Activated CD8-positive, alpha-beta memory T cell treated with anti-CD3 and anti-CD28 coated beads, Interleukin-2, amount 50 U/mL, for 1 hour (primary cell): ENCODE results near the gene SLC66A2.

ENCODE experiments used
- DNase-seq: peaks from one replicate; pipeline ENCODE4 v3.0.0-alpha.2; 2020; ENCODE audit errors: extremely low read depth

SLC66A2 gene

DNA sequence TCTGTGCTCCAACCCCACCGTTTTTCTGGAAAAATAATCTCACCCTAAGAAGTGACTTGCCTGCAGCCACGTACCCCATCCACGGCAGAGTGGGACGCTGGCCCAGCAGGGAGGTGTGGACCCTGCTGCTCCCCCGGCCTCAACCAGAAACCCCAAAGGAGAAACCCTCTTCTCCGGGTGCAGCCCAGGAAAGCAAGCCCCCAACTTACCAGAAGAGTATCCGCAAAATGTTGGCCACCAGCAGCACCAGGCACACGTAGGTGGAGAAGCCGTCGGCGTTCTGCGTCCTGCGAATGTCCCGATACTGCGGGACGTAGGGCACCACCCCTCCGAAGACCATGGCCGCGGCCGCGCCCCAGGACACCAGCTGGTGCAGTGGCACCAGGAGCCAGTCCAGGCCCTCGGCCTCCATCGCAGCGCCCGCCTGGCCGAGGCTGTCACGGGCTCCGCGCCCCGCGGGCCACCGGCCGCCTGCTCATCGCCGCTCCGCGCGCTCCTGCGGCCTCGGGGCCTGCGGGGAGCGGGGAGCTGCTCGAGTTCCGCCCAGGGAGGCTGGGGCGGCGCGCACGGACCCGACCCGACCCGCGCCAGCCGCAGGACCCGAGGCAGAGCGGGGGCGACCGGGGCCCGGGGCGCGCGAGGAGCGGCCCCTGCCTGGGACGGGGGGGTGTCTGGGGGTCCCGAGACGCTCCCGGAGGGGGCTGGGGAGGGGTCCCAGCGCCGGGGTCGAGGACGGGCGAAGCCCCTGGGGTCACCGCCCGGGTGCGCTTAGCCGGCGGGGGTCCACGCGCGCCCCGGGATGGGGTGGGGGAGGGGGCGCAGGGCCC, 725 bp downstream of the SLC66A2 start:
- no peak for DNase-seq

DNA sequence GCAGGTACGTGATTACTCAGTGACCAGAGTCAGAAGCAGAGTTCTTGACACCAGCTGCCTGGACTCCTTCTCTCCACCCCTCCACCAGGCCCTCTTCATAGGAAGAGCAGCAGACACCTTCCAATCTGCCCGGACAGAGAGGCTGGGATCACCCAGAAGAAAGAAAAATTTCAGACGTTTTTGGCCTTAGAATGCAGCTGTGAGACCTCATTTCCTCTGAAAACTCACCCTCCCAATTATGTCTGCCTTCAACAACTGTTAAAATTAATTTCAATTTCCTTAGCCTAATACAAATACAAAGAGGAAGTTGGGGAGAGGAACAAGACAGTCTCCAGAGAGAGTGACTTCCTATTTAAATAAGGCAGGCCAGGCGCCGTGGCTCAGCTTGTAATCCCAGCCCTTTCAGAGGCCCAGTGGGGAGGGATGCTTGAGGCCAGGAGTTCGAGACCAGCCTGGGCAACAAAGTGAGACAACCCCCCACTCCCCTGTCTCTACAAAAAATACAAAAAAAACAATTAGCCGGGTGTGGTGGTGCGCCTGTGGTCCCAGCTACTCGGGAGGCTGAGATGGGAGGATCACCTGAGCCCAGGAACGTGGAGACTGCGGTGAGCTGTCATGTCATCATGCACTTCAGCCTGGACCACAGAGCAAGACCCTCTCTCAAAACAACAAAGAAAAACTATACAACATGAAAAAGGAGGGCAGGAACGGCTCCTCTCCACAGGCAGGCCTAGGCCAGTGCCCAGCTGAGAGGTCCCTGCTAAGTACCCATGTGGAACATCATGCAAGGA, 1.6 kb downstream of the SLC66A2 start:
- DNase-seq = no peak

DNA sequence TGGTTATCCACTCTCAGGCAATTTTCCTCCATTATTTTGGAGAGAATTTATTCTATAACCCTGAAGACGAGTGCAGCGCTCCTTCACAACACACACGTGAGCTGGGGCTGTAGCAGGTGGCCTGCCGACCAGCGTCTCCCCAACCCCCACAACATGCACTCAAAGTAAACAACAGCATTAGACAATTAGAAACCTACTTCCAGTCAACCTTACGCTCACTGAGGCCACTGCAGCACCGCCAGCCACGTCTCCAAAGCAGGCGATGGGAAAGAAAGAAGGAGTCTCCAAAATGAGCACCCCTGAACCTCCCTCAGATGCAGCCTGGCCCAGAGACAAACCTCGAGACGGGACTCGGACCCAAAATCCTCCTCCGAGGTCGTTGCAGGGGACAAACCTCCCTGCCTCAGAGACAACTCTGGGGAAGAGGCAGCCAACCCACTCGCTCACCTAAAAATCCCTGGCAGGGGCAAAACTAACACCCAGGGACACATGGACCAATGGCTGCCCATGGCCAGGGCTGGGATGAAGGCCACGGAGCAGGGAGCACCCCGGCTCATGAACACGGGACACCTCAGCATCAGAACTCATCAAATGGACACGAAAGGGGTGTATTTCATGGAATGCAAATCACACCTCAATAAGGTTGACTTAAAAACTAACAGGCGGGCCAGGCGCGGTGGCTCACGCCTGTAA, 2.6 kb downstream of the SLC66A2 start:
- no peak for DNase-seq

DNA sequence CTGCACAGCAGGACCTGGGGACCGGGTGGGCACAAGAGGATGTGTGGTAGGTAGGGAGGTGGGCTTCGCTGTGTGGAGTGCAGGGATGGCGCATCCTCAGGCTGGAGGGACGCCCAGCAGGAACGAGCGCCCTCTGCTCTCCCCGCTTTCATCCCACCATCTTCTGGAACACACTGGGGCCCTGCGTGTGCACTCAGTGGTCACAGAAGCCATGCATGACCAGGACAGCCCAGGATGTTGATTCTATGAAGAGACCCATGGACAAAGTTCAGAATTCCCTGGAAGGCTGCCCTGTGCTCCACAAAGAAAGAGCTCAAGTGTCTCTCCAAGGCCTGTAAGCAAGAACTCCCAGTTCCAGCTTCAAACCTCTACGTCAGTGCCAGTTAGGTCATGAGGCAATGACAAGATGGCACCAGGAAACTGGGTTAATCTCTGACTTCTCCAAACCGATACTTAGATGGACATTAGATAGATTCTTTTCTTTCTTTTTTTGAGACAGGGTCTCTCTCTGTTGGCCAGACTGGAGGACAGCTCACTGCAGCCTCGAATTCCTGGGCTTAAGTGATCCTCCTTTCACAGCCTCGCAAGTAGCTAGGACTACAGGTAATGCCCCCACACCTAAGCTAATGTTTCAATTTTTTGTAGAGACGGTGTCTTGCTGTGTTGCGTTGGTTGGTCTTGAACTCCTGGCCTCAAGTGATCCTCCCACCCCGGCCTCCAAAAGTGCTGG, 3.4 kb downstream of the SLC66A2 start:
- DNase-seq = no peak

DNA sequence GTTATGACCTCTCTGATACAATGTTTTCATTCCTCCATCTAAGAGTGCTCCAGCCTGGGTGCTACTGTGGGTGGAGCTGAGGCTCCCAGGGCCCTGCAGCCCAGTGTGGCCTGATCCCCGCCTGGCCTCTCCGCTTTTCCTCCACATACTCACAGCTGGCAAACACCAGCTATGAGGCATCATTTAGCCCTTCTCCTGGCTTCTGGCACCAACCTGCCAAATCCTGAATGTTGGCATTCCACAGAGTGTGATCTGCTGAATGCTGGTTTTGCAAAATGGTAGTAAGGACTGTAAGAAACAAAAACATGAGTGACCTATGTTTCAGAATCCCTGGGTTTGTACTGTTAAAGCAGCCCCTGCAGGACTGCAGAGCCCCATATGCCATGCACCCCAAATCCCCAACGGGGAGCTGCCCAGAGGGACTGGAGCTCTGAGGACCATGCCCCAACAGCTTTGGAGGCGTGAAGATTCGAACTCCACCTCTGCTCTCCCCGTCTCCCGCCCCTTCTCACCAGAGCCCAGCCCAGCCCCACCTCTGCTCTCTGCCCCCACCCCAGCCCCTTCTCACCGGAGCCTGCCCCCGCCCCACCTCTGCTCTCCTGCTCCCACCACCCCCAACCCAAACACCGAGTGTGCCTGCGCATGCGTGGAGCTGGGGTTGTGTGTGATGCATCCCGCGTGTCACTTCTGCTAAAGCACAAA, 4.2 kb downstream of the SLC66A2 start:
- DNase-seq = no peak

DNA sequence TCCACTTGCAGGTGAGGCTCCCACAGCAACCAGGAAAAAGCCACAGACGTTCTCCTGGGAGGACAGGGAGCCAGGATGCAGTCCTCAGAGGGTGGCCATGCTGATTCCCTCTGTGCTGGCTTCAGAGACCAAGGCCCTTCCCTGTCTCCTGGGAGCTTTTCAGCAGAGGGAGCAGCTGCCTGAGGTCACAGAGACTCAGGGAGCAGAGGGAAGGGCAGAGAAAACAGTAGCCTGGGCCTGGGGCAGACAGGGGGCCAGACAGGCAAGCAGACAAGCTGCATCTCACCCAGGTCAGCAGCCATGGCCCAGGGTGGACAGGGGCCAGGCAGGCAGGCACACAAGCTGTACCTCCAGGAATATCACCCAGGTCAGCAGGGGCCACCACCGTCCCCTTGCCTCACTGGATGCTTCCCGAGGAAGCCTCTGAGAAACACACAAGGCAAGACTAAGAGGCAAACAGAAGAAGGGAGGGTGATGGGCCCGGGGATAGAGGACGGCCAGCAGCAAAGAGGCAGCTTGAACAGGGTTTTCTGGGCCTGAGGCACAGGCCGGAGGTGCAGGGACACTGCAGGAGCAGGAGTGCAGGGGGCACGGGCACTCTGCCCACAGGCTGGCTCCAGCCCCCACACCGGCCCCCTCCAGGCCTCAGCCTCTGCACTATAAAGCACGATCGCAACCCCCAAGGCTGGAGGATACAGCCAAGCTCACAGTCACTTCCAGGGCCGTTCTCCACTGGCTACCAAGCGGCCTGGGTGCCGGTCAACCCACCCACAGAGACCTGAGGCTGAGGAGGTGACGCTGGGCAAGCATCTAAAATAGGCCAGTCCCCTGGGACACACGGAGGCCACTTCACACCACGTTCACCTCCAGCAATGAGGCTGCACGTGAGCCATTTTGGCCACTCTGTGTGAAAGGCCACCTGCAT, 6.1 kb downstream of the SLC66A2 start:
- DNase-seq = no peak

GRCh38 chr18:79944746-79945117, 6.7 kb downstream of the SLC66A2 start:
- DNase-seq = no peak

DNA sequence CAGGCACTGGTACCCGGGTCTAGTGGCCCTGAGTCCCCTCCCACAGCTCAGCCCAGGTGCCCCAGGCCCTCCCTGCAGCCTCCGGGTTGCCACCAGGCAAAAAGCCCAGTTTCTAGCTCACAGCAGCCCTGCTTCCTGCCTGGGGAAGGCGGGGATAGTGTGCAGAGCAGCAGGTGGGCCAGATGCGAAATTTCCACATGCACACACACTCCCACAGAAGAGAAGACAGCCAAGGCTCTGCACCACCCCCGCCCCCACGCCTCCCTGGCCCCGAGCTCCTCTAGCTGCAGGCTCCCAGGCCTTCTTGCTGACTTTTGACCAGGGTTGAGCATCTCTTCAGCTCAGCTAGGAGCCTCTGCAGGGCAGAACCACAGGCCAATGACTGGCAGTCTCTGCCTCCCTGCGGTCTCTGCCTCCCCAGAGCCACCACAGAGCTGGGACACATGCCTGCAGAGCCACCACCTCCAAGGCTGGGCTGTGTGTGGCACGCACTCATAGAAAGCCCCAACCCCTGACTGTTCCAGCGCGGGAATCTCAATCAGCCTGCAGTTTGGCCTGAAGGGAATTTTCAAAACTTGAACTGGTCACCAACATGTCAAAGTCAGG, 7.2 kb downstream of the SLC66A2 start:
- no peak for DNase-seq

- no peak for DNase-seq
Observed at GRCh38 chr18:79943608-79944125, 7.8 kb downstream of the SLC66A2 start.

GRCh38 chr18:79942786-79943607, 8.5 kb downstream of the SLC66A2 start:
- DNase-seq = no peak

GRCh38 chr18:79942211-79942610, 9.2 kb downstream of the SLC66A2 start:
- DNase-seq = no peak

- no peak for DNase-seq
Observed at GRCh38 chr18:79941473-79942119, 9.9 kb downstream of the SLC66A2 start.

- no peak for DNase-seq
Observed at GRCh38 chr18:79940814-79941472, 10.5 kb downstream of the SLC66A2 start.

DNA sequence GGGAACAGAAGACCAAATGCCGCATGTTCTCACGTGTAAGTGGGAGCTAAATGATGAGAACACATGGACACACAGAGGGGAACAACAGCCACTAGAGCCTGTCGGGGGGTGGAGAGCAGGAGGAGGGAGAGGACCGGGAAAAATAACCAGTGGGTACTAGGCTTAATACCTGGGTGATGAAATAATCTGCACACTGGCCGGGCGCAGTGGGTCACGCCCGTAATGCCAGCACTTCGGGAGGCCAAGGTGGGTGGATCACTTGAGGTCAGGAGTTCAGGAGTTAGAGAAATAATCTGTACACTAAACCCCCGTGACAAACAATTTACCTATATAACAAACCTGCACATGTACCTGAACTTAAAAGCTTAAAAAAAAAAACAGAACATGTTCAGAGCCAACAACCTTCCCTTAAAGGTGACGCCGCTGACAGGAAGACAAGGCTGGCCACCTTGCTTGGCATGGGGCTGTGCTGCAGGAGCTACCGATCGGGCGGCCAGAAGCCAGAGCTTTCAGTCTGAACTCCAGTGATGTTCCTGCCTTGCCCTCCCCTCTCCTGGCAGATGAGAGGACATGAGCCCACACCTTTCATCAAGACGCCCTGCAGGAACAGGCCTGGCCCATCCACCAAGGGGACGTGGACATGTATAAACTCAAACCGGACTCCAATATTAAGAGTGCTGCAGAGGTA, 11.2 kb downstream of the SLC66A2 start:
- no peak for DNase-seq

GRCh38 chr18:79939096-79939495, 12.4 kb downstream of the SLC66A2 start:
- DNase-seq = no peak

DNA sequence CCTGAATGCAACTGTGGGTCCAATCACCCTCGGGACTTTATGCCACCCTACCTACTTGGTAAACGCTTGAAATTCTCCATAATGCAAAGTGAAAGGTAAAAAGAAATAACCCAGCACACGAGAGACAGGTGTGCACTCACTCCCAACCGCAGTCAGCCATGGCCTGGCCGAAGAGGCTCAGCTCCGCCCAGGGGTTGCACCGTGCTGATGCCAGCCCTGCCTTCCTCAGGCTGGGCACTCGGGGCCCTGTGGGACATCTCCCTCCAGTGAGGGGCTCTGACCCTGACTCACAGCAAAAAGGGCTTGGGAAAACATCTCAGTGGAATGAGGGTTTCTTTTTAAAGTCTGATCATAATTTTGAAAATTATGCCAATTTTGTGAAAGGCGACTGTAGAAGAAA, 13.3 kb downstream of the SLC66A2 start:
- DNase-seq = no peak
